GM18508 (cell line): ENCODE data around the gene LDLRAP1.
"Not testable (repeated sequence)": the region's sequence is repeated elsewhere in the genome, so short reads cannot be mapped to it uniquely, and the experiment has no call there.

Experiments
- ATAC-seq: cut with Tn5 transposase; IDR thresholded peaks from one replicate; pipeline ENCODE4 v1.9.1; 2021; ENCODE audit warnings: moderate number of reproducible peaks; ENCODE audit not compliant: insufficient read depth, unreplicated experiment

The LDLRAP1 gene

GRCh38 chr1:25572708-25573590 is 29.5 kb downstream of the LDLRAP1 start:
- no peak for ATAC-seq

GRCh38 chr1:25573591-25573930 is 30.2 kb downstream of the LDLRAP1 start:
- no peak for ATAC-seq

GRCh38 chr1:25573961-25574360 is 30.6 kb downstream of the LDLRAP1 start:
- ATAC-seq = no peak

- ATAC-seq = no peak
Measured at GRCh38 chr1:25575191-25575590, 31.8 kb downstream of the LDLRAP1 start.

- ATAC-seq = no peak
Measured at GRCh38 chr1:25576459-25577133, 33.2 kb downstream of the LDLRAP1 start.

- no peak for ATAC-seq
Measured at GRCh38 chr1:25577134-25577920, 33.9 kb downstream of the LDLRAP1 start.

GRCh38 chr1:25579292-25580252 is 36.2 kb downstream of the LDLRAP1 start:
- ATAC-seq = no peak

GRCh38 chr1:25580927-25581326 is 37.5 kb downstream of the LDLRAP1 start:
- no peak for ATAC-seq

GRCh38 chr1:25581764-25582163 is 38.4 kb downstream of the LDLRAP1 start:
- no peak for ATAC-seq

GRCh38 chr1:25583519-25584370 is 40.3 kb downstream of the LDLRAP1 start:
- no peak for ATAC-seq

- no peak for ATAC-seq
Measured at GRCh38 chr1:25586181-25586588, 42.8 kb downstream of the LDLRAP1 start.

GRCh38 chr1:25587290-25587689 is 43.9 kb downstream of the LDLRAP1 start:
- ATAC-seq = no peak

- not testable (repeated sequence) for ATAC-seq
Measured at GRCh38 chr1:25588224-25588623, 44.8 kb downstream of the LDLRAP1 start.

GRCh38 chr1:25588786-25589185 is 45.4 kb downstream of the LDLRAP1 start:
- ATAC-seq = not testable (repeated sequence)

GRCh38 chr1:25590096-25590824 is 46.9 kb downstream of the LDLRAP1 start:
- ATAC-seq = no peak

GRCh38 chr1:25593861-25594260 is 50.5 kb downstream of the LDLRAP1 start:
- no peak for ATAC-seq

GRCh38 chr1:25594971-25595370 is 51.6 kb downstream of the LDLRAP1 start:
- ATAC-seq = no peak

GRCh38 chr1:25596641-25597040 is 53.2 kb downstream of the LDLRAP1 start:
- ATAC-seq = not testable (repeated sequence)
